ENCODE measurements around the gene FBXO33. TPM values are rescaled to one million over a fixed set of nuclear protein-coding genes. Genes with fewer than 3 reads are reported as not detected.
A peak's percentile ranks its signal among the peaks of the same experiment; 100 is the strongest.

FBXO33 gene
- total RNA-seq, 1 experiment from 2014 or later = 15.3 TPM

GRCh38 chr14:39417014-39417413, 15.2 kb downstream of the FBXO33 start:
- peak in 1 of 2 experiments; percentile 10 for DNase-seq
- Histone ChIP-seq H3K4me3 (no peak overlapping the region), H3K36me3 (peaks cover 4% of the 10 kb centered on the region; the same call in 1 of the 2 replicates), H3K9me3 (replicated peaks) (peaks cover 14% of the 10 kb centered on the region), H3K27ac (no peak overlapping the region), H3K27me3 (no peaks in the 10 kb centered on the region), H3K4me1 (no peaks in the 10 kb centered on the region)

GRCh38 chr14:39416072-39416471, 16.2 kb downstream of the FBXO33 start:
- peak in 1 of 2 experiments; percentile 9 for DNase-seq
- no peaks in the 10 kb centered on the region for H3K27me3 ChIP-seq
- peaks cover 8% of the 10 kb centered on the region; the same call in 1 of the 2 replicates for H3K36me3 ChIP-seq
- peaks cover 14% of the 10 kb centered on the region for H3K9me3 ChIP-seq (replicated peaks)
- H3K4me1 ChIP-seq = no peaks in the 10 kb centered on the region
- H3K27ac ChIP-seq = no peak overlapping the region
- H3K4me3 ChIP-seq = no peak overlapping the region

GRCh38 chr14:39406560-39406959, 25.7 kb downstream of the FBXO33 start:
- no peak for DNase-seq

GRCh38 chr14:39398382-39398781, 33.9 kb downstream of the FBXO33 start:
- no peaks in the 10 kb centered on the region for H3K9me3 ChIP-seq (replicated peaks)
- no peaks in the 10 kb centered on the region for H3K27me3 ChIP-seq
- H3K36me3 ChIP-seq = peaks cover 26% of the 10 kb centered on the region
- H3K4me3 ChIP-seq = no peak overlapping the region
- H3K4me1 ChIP-seq = 0 out of 2 replicates have a peak, but pooled peaks cover 7% of the 10 kb centered on the region
- DNase-seq = peak; percentile 24 to 47
- no peak overlapping the region for H3K27ac ChIP-seq

More at GRCh38 chr14:39406560-39406959, 25.7 kb downstream of the FBXO33 start:
- Histone ChIP-seq H3K27me3 (no peaks in the 10 kb centered on the region), H3K4me1 (no peaks in the 10 kb centered on the region), H3K4me3 (no peak overlapping the region), H3K27ac (no peak overlapping the region), H3K36me3 (peaks cover 7% of the 10 kb centered on the region), H3K9me3 (replicated peaks) (0 out of 2 replicates have a peak, but pooled peaks cover 2% of the 10 kb centered on the region)

GRCh38 chr14:39396448-39396847, 35.8 kb downstream of the FBXO33 start:
- peaks cover 18% of the 10 kb centered on the region for H3K36me3 ChIP-seq
- DNase-seq = no peak
- H3K9me3 ChIP-seq (replicated peaks) = no peaks in the 10 kb centered on the region
- 0 out of 2 replicates have a peak, but pooled peaks cover 7% of the 10 kb centered on the region for H3K4me1 ChIP-seq
- no peak overlapping the region for H3K27ac ChIP-seq
- no peak overlapping the region for H3K4me3 ChIP-seq
- H3K27me3 ChIP-seq = no peaks in the 10 kb centered on the region

- H3K36me3 ChIP-seq = peaks cover 12% of the 10 kb centered on the region
- no peak overlapping the region for H3K4me3 ChIP-seq
- no peak overlapping the region for H3K27ac ChIP-seq
- DNase-seq = no peak
- peaks cover 11% of the 10 kb centered on the region; the same call in 1 of the 2 replicates for H3K4me1 ChIP-seq
- no peaks in the 10 kb centered on the region for H3K27me3 ChIP-seq
- no peaks in the 10 kb centered on the region for H3K9me3 ChIP-seq (replicated peaks)
Measured at GRCh38 chr14:39395555-39396254, 36.5 kb downstream of the FBXO33 start.

- no peak for DNase-seq
- no peaks in the 10 kb centered on the region for H3K27me3 ChIP-seq
- H3K36me3 ChIP-seq = peaks cover 2% of the 10 kb centered on the region; the same call in 1 of the 2 replicates
- H3K4me1 ChIP-seq = peaks cover 8% of the 10 kb centered on the region; the same call in 1 of the 2 replicates
- H3K27ac ChIP-seq = no peak overlapping the region
- H3K9me3 ChIP-seq (replicated peaks) = no peaks in the 10 kb centered on the region
- no peak overlapping the region for H3K4me3 ChIP-seq
Measured at GRCh38 chr14:39393289-39393688, 38.9 kb downstream of the FBXO33 start.

GRCh38 chr14:39384177-39384576, 48.1 kb downstream of the FBXO33 start:
- Histone ChIP-seq H3K4me1 (no peaks in the 10 kb centered on the region), H3K4me3 (no peak overlapping the region), H3K36me3 (no peaks in the 10 kb centered on the region), H3K27me3 (no peaks in the 10 kb centered on the region), H3K27ac (no peak overlapping the region), H3K9me3 (replicated peaks) (no peaks in the 10 kb centered on the region)
- DNase-seq = no peak

- Histone ChIP-seq H3K4me3 (no peak overlapping the region), H3K27ac (no peak overlapping the region), H3K36me3 (no peaks in the 10 kb centered on the region), H3K9me3 (replicated peaks) (no peaks in the 10 kb centered on the region), H3K4me1 (no peaks in the 10 kb centered on the region), H3K27me3 (no peaks in the 10 kb centered on the region)
- no peak for DNase-seq
Measured at GRCh38 chr14:39383741-39384140, 48.5 kb downstream of the FBXO33 start.

GRCh38 chr14:39383026-39383660, 49.1 kb downstream of the FBXO33 start:
- Histone ChIP-seq H3K36me3 (no peaks in the 10 kb centered on the region), H3K9me3 (replicated peaks) (no peaks in the 10 kb centered on the region), H3K4me1 (no peaks in the 10 kb centered on the region), H3K4me3 (no peak overlapping the region), H3K27me3 (no peaks in the 10 kb centered on the region), H3K27ac (no peak overlapping the region)
- no peak for DNase-seq

GRCh38 chr14:39382463-39382862, 49.8 kb downstream of the FBXO33 start:
- no peaks in the 10 kb centered on the region for H3K36me3 ChIP-seq
- H3K4me1 ChIP-seq = no peaks in the 10 kb centered on the region
- no peak overlapping the region for H3K27ac ChIP-seq
- no peaks in the 10 kb centered on the region for H3K9me3 ChIP-seq (replicated peaks)
- H3K27me3 ChIP-seq = no peaks in the 10 kb centered on the region
- no peak for DNase-seq
- no peak overlapping the region for H3K4me3 ChIP-seq

- DNase-seq = no peak
- Histone ChIP-seq H3K36me3 (no peaks in the 10 kb centered on the region), H3K4me1 (no peaks in the 10 kb centered on the region), H3K27me3 (no peaks in the 10 kb centered on the region), H3K9me3 (replicated peaks) (no peaks in the 10 kb centered on the region), H3K4me3 (no peak overlapping the region), H3K27ac (no peak overlapping the region)
Measured at GRCh38 chr14:39381366-39381765, 50.9 kb downstream of the FBXO33 start.

GRCh38 chr14:39376667-39377403, 55.4 kb downstream of the FBXO33 start:
- no peak overlapping the region for H3K27ac ChIP-seq
- DNase-seq = no peak
- H3K4me3 ChIP-seq = no peak overlapping the region

GRCh38 chr14:39374851-39375250, 57.4 kb downstream of the FBXO33 start:
- H3K36me3 ChIP-seq = no peaks in the 10 kb centered on the region
- H3K27ac ChIP-seq = no peak overlapping the region
- no peak overlapping the region for H3K4me3 ChIP-seq
- no peak for DNase-seq
- no peaks in the 10 kb centered on the region for H3K27me3 ChIP-seq
- H3K4me1 ChIP-seq = no peaks in the 10 kb centered on the region
- no peaks in the 10 kb centered on the region for H3K9me3 ChIP-seq (replicated peaks)

More at GRCh38 chr14:39376667-39377403, 55.4 kb downstream of the FBXO33 start:
- Histone ChIP-seq H3K9me3 (replicated peaks) (no peaks in the 10 kb centered on the region), H3K27me3 (no peaks in the 10 kb centered on the region), H3K36me3 (no peaks in the 10 kb centered on the region), H3K4me1 (no peaks in the 10 kb centered on the region)

- Histone ChIP-seq H3K9me3 (replicated peaks) (no peaks in the 10 kb centered on the region), H3K36me3 (no peaks in the 10 kb centered on the region), H3K27me3 (no peaks in the 10 kb centered on the region), H3K4me1 (no peaks in the 10 kb centered on the region), H3K27ac (no peak overlapping the region), H3K4me3 (no peak overlapping the region)
- DNase-seq = no peak
Measured at GRCh38 chr14:39372656-39373055, 59.6 kb downstream of the FBXO33 start.

Data from SJCRH30 (cell line).